RPMI8226 (cell line): ENCODE data around the gene DCDC1.

Experiments
- DNase-seq: peaks from one replicate; pipeline ENCODE4 v3.0.0-alpha.2; 2015

The DCDC1 gene

GRCh38 chr11:31102316-31102715 lies 267.2 kb downstream of the DCDC1 start:
- no peak for DNase-seq

GRCh38 chr11:31096191-31096805 lies 273.2 kb downstream of the DCDC1 start:
- DNase-seq: no peak

- DNase-seq: no peak
Measured at GRCh38 chr11:31092638-31093037, 276.9 kb downstream of the DCDC1 start.

DNA sequence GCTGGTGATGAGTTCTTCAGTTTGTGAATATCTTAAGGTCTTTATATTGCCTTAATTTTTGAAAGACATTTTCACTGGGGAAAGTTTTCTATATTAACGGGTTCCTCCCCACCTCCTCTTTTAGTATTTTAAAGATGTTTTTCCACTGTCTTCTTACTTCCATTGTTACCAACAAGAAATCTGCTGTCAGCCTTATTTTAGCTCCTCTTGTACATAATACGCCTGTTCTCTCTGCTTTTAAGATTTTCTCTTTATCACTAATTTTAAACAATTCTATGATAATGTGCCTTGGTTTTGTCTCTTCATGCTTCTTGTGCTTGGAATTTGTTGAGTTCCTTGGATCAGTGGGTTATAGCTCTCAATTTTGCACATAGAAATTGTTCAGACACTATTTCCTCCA lies 280.4 kb downstream of the DCDC1 start:
- DNase-seq: no peak

GRCh38 chr11:31069447-31070205 lies 299.9 kb downstream of the DCDC1 start:
- no peak for DNase-seq

GRCh38 chr11:31060880-31061279 lies 308.7 kb downstream of the DCDC1 start:
- no peak for DNase-seq

DNA sequence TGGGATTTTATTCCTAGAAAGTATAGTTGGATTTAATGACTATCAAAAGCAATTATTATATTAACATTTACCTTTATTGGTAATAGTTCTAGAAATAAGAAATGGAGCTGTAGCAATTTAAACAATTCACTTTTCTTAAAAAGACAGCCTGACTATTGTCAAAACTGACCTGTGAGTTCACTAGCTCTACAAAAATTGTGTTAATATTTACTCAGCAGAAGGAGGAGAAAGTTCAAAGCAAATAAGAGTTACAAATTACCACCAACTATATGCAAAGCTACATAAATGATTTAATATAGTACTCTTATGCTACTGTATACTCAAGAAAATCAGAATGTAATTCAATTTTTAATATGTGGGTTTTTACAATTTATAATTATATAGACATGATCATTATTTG lies 310.0 kb downstream of the DCDC1 start:
- DNase-seq: no peak

DNA sequence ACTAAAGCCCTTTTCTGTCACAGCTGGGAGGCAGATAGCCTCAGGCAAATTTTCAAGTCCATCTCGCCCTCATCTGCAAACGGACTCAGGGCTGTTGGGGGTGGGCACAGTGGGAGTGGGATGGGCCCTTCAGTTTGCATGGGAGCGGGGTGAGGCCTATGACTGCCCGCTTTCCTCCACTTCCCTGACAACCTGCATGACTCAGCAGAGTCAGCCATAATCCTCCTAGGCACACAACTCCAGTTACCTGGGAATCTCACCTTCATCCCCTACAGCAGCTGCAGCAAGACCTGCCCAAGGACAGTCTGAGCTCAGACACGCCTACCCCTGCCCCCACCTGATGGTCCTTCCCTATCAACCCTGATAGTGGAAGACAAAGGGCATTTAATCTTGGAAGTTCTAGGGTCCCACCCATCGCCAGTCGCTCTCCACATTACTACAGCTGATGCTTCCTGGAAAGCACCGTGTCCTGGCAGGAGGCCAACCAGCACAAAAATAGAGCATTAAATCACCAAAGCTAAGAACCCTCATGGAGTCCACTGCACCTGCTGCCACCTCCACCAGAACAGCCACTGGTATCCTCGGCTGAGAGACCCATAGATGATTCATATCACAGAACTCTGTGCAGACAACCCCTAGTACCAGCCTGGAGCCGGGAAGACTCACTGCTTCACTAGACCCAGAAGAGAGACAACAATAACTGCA lies 319.3 kb downstream of the DCDC1 start:
- no peak for DNase-seq

DNA sequence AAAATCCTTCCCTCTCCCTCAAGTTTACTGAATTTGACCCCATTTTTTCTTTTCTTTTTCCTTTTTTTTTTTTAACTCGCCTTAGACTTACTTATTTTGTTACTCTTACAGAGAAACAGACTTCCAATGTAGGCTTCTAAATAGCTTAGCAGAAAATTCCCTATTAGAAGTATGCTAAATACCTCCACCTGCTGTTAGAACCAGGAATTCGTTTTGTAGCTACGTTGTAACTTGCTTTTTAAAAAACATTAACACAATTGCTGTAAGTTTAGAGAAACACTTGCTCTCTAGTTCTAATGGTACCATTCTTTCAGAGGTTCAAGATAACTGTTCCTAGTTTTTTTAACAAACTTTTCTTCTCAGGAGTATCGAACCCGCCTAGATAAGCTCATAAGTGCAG lies 324.2 kb downstream of the DCDC1 start:
- no peak for DNase-seq

DNA sequence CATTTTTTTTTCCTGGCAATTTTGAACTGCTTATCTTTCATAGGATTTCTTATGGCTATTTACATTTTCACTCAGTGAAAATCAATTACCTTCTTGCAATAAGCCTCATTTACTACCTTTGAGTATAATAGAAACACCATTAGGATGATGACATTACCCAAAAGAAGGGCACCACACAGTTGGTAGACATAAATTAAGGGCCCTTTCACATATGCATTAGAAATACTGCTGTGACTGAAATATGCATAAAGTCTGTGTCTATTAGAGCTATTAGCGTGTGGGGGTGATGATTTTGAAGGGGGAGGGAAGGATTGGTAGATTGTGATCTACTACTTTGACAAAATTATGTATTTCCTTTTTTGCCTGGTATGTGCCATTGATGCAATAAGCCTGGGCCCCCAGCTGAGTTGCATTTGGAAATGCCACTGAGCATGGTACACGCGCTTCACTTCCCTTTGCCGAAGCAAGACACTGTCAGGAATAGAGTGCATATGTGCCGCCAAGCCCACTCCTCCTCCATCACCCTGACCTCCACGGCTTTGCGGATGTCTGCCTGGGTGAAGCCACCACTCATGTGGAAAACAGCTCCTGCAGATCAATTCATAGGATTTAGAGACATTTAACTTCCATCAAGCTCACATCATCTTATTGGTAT lies 339.3 kb downstream of the DCDC1 start:
- DNase-seq: no peak

DNA sequence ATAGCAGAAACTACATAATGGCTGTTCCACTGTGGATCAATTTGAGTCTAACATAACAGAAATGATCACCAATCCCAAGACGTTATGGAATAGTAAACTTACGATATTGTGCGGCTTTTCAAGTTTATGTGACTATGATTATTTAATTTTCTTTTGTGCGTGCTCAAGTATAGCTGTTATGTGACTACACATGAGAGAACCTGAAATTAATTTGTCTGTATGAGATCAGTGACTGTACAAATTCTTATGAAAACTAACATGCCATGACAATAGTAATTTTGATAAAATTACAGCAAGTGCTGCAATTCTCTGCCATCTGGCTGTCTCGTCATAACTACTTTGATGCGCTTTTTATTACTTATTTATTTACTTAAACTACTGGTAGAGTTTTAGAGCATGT lies 343.2 kb downstream of the DCDC1 start:
- no peak for DNase-seq

DNA sequence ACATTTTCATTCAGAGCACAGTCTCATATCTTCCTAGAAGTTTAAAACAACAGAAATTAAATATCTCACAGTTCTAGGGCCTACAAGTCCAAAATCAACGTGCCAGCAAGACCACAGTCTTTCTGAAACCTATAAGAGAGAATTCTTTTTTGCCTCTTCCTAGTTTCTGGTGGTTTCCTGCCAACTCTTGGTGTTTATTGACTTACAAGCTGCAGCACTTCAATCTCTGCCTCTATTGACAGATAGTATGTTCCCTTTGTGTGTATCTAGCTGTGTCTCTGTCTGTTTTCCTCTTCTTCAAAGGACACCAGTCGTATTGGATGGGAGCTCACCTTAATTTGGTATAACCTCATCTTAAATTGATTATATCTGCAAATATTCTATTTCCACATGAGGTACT lies 347.5 kb downstream of the DCDC1 start:
- DNase-seq: no peak

DNA sequence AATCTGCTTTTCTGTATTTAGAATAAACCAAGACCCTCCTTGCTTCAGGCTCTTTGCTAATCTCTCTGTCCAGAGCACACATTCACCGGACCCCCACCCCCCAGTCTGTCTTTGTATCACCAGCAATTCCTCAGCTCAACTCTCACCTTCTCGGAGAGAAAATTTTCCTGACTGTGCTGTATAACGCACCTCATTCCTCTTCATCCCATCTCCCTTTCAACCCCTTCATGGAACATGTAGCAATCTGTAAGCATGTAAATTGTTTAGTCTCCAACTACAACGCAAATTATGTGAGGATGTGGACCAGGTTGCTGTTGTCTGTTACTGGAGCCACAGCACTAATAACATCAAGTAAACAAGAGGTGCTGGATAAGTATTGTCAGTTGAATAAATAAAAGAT lies 349.8 kb downstream of the DCDC1 start:
- no peak for DNase-seq

- no peak for DNase-seq
Measured at GRCh38 chr11:31005202-31005601, 364.3 kb downstream of the DCDC1 start.

DNA sequence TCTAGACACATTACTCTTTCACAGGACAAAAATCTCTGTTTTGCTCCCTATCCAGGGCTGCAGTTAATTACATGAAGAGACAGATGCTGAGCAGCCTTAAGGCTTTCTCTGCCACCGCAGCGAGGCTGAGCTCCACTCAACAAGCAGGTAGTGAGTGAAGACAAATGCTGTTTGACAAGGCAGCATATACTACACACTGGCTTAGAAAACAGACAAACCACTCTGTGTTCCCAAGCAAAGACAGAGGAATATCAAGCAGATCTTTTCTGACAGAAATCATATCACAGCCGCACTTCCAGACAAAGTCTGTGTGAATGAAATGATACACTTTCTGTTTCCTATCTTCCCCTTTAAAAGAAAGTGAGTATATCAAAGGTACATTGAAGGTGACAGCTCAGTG lies 368.1 kb downstream of the DCDC1 start:
- DNase-seq: no peak

DNA sequence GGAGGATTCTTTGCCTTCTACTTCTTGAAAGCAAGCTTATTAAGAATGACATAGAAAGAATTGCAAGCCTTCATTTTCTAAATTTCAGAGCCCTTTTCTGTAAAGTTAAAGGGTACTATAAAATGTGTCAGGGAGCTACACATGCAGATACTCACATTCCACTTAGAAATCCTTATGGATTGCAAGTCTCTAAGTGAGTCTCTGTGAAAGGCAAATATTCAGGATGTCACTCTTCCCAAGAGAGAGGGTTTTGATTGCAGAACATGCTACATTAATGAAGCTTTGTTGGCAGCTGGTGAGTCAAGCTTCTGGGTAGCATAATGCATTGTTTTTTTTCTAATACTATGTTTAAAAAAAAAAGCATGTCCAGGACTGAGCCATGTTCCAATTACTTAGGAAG lies 369.2 kb downstream of the DCDC1 start:
- no peak for DNase-seq

DNA sequence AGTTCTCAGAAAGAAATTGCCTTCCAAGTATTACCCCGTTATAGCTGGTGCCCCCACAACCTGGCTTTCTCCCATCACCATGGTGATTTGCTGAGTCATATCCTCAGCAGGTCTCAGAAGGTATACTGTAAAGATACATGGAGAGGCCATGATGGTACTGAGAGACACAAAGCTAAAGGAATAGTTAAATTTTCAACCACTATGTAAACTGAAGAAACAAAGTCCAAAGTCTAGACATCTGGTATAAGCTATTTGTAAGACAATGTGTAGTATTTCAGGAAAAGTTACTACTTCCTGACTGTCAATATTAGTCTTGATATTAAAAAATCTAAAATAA lies 377.1 kb downstream of the DCDC1 start:
- no peak for DNase-seq

GRCh38 chr11:30991802-30992512 lies 377.6 kb downstream of the DCDC1 start:
- no peak for DNase-seq

DNA sequence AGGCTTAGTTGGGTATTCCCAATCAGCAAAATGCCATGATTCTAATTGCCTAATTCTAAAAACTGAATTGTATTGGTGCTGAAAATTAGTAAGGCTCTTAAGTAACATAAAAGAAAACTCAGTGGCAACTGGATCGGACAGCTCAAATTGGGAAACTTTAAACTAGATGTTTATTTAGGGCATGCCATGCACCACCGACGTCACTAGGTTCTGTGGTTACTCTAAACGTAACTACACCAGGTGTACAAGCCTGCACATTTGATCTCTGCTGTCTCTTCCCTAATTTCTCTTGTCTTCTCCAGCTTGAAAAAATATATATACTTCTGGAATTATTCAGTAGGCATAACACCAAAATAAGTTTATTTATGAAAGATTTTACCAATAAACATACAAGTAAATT lies 378.2 kb downstream of the DCDC1 start:
- DNase-seq: no peak

- no peak for DNase-seq
Measured at GRCh38 chr11:30990625-30991296, 378.8 kb downstream of the DCDC1 start.

DNA sequence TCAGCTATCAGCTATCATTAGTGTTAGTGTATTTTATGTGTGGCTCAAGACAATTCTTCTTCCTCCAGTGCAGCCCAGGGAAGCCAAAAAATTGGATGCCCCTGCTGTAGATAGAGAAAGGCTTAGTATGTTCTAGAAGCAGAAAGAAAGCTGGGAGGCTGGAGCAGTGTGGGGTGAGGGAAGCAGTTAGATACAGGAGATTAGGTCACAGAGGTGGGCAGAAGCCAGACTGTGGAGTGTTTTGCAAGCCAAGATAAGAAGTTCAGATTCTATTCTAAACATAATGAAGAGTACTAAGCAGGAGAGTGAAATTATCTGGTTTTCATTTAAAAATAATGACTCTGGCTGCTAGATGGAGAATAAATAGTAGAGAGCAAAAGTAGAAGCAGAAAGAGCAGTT lies 381.7 kb downstream of the DCDC1 start:
- DNase-seq: no peak

- DNase-seq: no peak
Measured at GRCh38 chr11:30985536-30985935, 384.0 kb downstream of the DCDC1 start.

DNA sequence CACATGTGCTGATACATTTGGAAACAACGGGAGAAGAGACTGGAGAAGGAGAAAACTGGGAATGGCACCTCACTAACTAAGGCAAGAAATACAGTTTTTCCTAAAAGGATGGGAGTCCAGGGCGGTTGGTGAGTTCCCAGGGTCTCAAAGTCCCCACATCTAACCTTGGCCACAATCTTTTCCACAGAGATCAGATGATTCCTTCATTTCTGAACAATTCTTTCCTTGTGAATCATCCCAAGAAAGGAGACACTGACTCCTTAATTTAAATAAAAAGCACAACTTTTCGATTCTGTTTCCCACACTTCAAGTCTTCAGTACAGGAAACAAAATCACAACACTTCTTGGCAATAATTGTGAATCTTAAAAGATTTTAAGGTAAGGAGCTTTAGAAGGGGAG lies 384.7 kb downstream of the DCDC1 start:
- DNase-seq: no peak
